Heart left ventricle (tissue), 16 donors: ENCODE measurements around the gene TMEM243. TPM values are rescaled to one million over a fixed set of nuclear protein-coding genes. Genes with fewer than 3 reads are reported as not detected.

Experiments
- ATAC-seq, 4 donors: fragments of 200-7000 bp; cut with Tn5 transposase; one replicate each; pipeline ENCODE4 v1.9.1; 2020 to 2022; ENCODE audit warnings: moderate library complexity in 4 of 4, mild to moderate bottlenecking in 3 of 4, moderate number of reproducible peaks in 1 of 4
- DNase-seq, 5 donors: peaks; one replicate each; pipeline ENCODE4 v3.0.0-alpha.2; 2020
- H3K27ac ChIP-seq, 12 donors: fragments of 200-600 bp; sonication (generic) in 4 of 12; one replicate each; pipeline versions ENCODE4 v1.5.0 to v1.8.0; 2016 to 2022; ENCODE audit warnings: mild to moderate bottlenecking in 2 of 12
- H3K27me3 ChIP-seq, 9 donors: fragments of 200-600 bp; sonication (generic) in 2 of 9; one replicate each; pipeline versions ENCODE4 v1.5.1 to v1.8.0; 2016 to 2022; ENCODE audit warnings: mild to moderate bottlenecking in 3 of 9
- H3K36me3 ChIP-seq, 9 donors: fragments of 200-600 bp; sonication (generic) in 2 of 9; one replicate each; pipeline versions ENCODE4 v1.5.0 to v1.8.0; 2018 to 2022; ENCODE audit warnings: mild to moderate bottlenecking in 2 of 9
- H3K4me1 ChIP-seq, 12 donors: fragments of 200-600 bp; sonication (generic) in 4 of 12; one replicate each; pipeline versions ENCODE4 v1.5.0 to v1.8.0; 2016 to 2022; ENCODE audit warnings: mild to moderate bottlenecking in 3 of 12
- H3K4me3 ChIP-seq, 12 donors: fragments of 200-600 bp; sonication (generic) in 4 of 12; one replicate each; pipeline versions ENCODE4 v1.5.0 to v1.8.0; 2017 to 2022; ENCODE audit warnings: mild to moderate bottlenecking in 9 of 12, moderate library complexity in 4 of 12
- H3K9me3 ChIP-seq, 12 donors: fragments of 200-600 bp; sonication (generic) in 4 of 12; one replicate each; pipeline versions ENCODE4 v1.5.0 to v1.8.0; 2016 to 2022; ENCODE audit warnings: mild to moderate bottlenecking in 1 of 12
- POLR2A ChIP-seq, 2 donors: fragments of 450-650 bp; IDR thresholded peaks; one replicate each; pipeline ENCODE4 v1.6.1; 2017; ENCODE audit warnings: antibody characterized with exemption in 2 of 2, mild to moderate bottlenecking in 2 of 2, moderate library complexity in 2 of 2
- WGBS, 4 donors: extraction: QIAGEN DNeasy Blood & Tissue Kit in 2 of 4; methylation state at CpG; one replicate each; pipeline versions ENCODE4 v1.1.5 to v1.1.7; 2013 to 2018; 5-methylcytosine and 5-hydroxymethylcytosine counted together
- intact Hi-C, 10 donors: fragments of 100-400 bp; cut with DNase I; formaldehyde crosslinking; loops; one replicate each; pipeline versions ENCODE4 v1.11.1 to v1.14.2; 2022
- polyA plus RNA-seq, 2 donors: library from polyadenylated mRNA; stranded (reverse); fragments of 200-250 nt; gene quantifications; one replicate each; pipeline ENCODE4 v1.2.3, GENCODE V29; 2013
- total RNA-seq, 9 donors: library from RNA; depleted of rRNA in 2 of 9; stranded (reverse); fragments of >200 nt in 2 of 9; fragmentation: NEBNext Ultra II Directional in 3 of 9; extraction: Animal tissue kit (Norgen Biotek cat#: 25700) in 3 of 9; gene quantifications; one replicate each; pipeline versions ENCODE4 v1.1.0 to v1.2.4, GENCODE V29; 2016 to 2023
- TF ChIP-seq, protein P1 (sequence below), 12 donors: fragments of 200-600 bp; sonication (generic) in 4 of 12; IDR thresholded peaks; one replicate each; pipeline versions ENCODE4 v1.5.0 to v1.8.0; 2018 to 2022; ENCODE audit warnings: antibody characterized with exemption in 12 of 12, mild to moderate bottlenecking in 5 of 12
- donor health status: ischemic (EF 13 %, LVEDD 7.1; RV severe dilation, severe dysfunction).
- donor health status: healthy with polysubstance abuse.
- donor health status: DM: no; HTN: yes; CAD: no.
- donor health status: DM: no; HTN: no; CAD: no.
- donor health status: ischemic (EF 25% LVEDD 6.9; RV normal size, moderate dysfunction).
- donor health status: ischemic (EF 25% LVEDD 5.7; RV mildly dilated, moderate dysfunction).
- donor health status: healthy.
- donor health status: DM: yes; HTN: yes; CAD: no.
- donor health status: ischemic (EF 35%, LVEDD 5.7; RV mildly dilated, moderate dysfunction).
- donor health status: nonischemic (EF 11% LVEDD 7.7; RV severe dilation, severe dysfunction).
- donor health status: DM: yes; HTN: yes; CAD: no.
- donor health status: PGD.
- donor health status: ischemic (EF 29% LVEDD 5.4; RV normal size, mild dysfunction).
- donor health status: nonischemic (EF 23%, LVEDD 6.1; RV moderate dilation, normal function).

The TMEM243 gene
- total and polyA plus RNA-seq, 11 donors, result 1.8 to 13.1 (median 7.0) TPM

DNA sequence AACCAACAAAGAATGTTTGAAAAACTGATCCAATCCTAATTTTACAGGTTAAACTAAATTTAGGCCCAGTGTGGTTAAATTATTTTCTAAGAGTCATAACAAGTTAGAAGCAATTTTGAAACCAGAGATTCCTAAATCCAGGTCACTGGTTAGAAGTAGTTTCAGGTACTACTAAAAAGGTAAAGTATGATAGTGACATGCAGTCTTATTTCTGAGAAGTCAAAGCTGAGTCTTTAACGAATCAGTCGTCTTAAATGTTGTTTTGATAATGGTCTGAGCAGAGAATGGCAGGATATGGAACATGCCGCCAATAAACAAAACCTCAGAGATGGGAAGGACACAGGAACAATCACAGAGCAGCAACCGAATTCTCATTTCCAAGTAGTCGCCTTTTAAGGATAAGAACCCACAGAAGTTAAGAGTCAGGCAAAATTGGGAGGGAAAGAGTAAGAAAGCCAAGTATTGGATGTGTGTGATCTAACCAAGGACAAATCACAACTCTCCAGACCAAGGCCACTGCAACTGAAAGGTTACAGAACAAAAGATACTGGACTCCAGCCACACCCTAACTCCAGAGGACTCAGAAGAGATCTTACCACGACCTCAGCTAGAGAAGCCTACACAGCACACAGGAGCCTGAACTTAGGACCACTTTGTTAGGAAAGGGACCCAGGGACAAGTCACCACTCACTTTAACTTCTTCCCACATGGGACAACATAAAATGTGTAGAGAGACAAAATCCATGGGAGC, 19.7 kb downstream of the TMEM243 start:
- Histone ChIP-seq H3K27ac (peak overlapping the region in 7 of 12 donors; percentile 3 to 29 (median 16)), H3K9me3 (peaks cover 0 to 9% (median 2%) of the 10 kb centered on the region in 12 donors), H3K4me3 (no peak overlapping the region), H3K27me3 (no peaks in the 10 kb centered on the region), H3K4me1 (peaks cover 0 to 42% (median 17%) of the 10 kb centered on the region in 12 donors), H3K36me3 (peaks cover 0 to 54% (median 38%) of the 10 kb centered on the region in 9 donors)
- intact Hi-C loops, result loop anchor here in 1 of 10 donors (5.0 kb wide), 1 partner anchor 38 kb away; no protein-coding TSS in a partner anchor
- ATAC-seq (peak in 3 of 4 donors; percentile 34 to 57 (median 54)), DNase-seq (no peak)
- TF ChIP-seq POLR2A (IDR thresholded peaks at IDR 0.05), result no peak
- TF ChIP-seq, protein P1, sequence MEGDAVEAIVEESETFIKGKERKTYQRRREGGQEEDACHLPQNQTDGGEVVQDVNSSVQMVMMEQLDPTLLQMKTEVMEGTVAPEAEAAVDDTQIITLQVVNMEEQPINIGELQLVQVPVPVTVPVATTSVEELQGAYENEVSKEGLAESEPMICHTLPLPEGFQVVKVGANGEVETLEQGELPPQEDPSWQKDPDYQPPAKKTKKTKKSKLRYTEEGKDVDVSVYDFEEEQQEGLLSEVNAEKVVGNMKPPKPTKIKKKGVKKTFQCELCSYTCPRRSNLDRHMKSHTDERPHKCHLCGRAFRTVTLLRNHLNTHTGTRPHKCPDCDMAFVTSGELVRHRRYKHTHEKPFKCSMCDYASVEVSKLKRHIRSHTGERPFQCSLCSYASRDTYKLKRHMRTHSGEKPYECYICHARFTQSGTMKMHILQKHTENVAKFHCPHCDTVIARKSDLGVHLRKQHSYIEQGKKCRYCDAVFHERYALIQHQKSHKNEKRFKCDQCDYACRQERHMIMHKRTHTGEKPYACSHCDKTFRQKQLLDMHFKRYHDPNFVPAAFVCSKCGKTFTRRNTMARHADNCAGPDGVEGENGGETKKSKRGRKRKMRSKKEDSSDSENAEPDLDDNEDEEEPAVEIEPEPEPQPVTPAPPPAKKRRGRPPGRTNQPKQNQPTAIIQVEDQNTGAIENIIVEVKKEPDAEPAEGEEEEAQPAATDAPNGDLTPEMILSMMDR (IDR thresholded peaks at IDR 0.05), result no peak
- 58 to 68% (median 63%) methylated on average over 6 of the region's 6 CpGs for WGBS, 4 donors

DNA sequence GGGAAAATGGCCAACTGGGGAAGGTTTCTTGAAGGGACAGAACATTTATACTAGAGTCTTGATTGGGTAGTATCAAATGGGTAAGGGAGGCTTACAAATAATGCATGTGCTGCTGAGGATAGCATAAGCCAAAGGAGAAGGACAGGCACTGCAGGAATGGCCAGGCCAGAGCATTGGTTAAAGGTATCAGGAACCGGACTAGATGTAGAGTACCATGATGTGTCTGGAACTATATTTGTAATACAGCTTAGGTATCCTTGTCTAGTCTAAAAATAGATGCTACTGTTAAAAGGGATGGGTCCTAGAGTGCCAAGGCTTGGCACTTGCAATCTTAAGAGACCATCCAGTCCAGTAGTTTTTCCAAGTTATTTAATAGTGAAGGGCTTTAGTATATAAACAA, 20.3 kb downstream of the TMEM243 start:
- TF ChIP-seq, protein P1 (IDR thresholded peaks at IDR 0.05), result no peak
- no peak for TF ChIP-seq POLR2A (IDR thresholded peaks at IDR 0.05)
- Histone ChIP-seq H3K27ac (peak overlapping the region in 4 of 12 donors; percentile 3 to 29 (median 13)), H3K27me3 (no peaks in the 10 kb centered on the region), H3K4me3 (no peak overlapping the region), H3K4me1 (peaks cover 0 to 42% (median 17%) of the 10 kb centered on the region in 12 donors), H3K36me3 (peaks cover 0 to 61% (median 44%) of the 10 kb centered on the region in 9 donors), H3K9me3 (peaks cover 0 to 3% (median 0%) of the 10 kb centered on the region in 12 donors)
- ATAC-seq (peak; percentile 36 to 61 (median 44)), DNase-seq (no peak)
- 50 to 67% (median 52%) methylated on average over 1 of the region's 1 CpG for WGBS, 4 donors
- intact Hi-C loops, result loop anchor here in 1 of 10 donors (5.0 kb wide), 1 partner anchor 37 kb away; no protein-coding TSS in a partner anchor

DNA sequence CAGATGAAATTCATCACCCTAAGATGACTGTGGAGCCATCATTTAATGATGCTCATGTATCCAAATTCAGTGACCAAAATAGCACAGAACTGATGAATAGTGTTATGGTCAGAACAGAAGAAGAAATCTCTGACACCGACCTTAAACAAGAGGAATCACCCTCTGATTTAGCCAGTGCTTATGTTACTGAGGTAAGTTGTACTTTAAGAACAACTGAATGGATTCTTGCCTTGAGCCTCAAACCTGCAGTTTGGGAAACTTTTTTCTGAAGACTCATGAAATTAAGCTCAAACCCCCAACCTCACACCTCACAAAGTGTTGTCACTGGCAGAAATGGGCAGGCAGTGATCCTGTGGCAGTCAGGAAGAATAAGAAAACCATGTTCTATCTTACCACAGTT, 25.6 kb downstream of the TMEM243 start:
- H3K4me1 ChIP-seq, result peaks cover 0 to 5% (median under 1%) of the 10 kb centered on the region in 12 donors
- DNase-seq (no peak), ATAC-seq (no peak)
- H3K9me3 ChIP-seq, result no peaks in the 10 kb centered on the region
- 84 to 96% (median 88%) methylated on average over 1 of the region's 1 CpG for WGBS, 4 donors
- no peak overlapping the region for H3K4me3 ChIP-seq
- intact Hi-C loops, result no loop called here
- H3K27me3 ChIP-seq, result no peaks in the 10 kb centered on the region
- no peak overlapping the region for H3K27ac ChIP-seq
- peaks cover 2 to 100% (median 98%) of the 10 kb centered on the region in 9 donors for H3K36me3 ChIP-seq
- TF ChIP-seq POLR2A (IDR thresholded peaks at IDR 0.05), result no peak
- TF ChIP-seq, protein P1 (IDR thresholded peaks at IDR 0.05), result no peak

DNA sequence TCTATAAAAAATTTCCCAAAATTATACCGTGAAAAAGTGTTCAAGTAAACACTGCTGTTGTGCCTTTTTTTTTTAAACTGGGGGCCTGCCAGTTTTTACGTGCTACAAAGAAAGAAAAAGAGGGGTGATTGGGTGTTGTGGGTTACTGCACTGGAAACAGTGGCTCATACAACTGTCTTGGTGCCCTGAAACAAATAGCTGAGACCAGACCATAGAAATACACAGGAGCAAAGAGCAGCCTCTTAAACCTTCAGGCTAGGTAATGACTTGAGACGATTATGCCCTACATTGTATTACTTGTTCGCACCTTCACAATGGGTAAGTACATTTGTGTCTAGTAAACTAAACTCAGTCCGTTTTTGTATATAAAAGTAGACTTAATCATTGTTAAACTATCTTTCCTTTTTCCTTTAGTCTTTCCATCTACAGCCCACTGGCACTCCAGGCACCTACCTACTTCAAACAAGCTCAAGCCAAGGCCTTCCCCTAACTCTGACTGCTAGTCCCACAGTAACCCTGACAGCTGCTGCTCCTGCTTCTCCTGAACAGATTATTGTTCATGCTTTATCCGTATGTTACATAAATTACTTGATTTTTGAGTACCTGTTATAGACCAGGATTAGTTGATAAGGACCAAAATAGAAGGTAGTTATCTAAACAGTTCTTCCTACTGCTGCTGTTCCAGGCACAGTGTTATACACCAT, 26.6 kb downstream of the TMEM243 start:
- WGBS, 4 donors, result 73 to 77% (median 75%) methylated on average over 6 of the region's 6 CpGs
- TF ChIP-seq, protein P1 (IDR thresholded peaks at IDR 0.05), result no peak
- TF ChIP-seq POLR2A (IDR thresholded peaks at IDR 0.05), result no peak
- ATAC-seq, result no peak

More for the DNA sequence above, 26.6 kb downstream of the TMEM243 start:
- intact Hi-C loops, result no loop called here
- Histone ChIP-seq H3K4me3 (no peak overlapping the region), H3K36me3 (peaks cover 2 to 100% (median 100%) of the 10 kb centered on the region in 9 donors), H3K27me3 (no peaks in the 10 kb centered on the region), H3K9me3 (no peaks in the 10 kb centered on the region), H3K4me1 (no peaks in the 10 kb centered on the region), H3K27ac (no peak overlapping the region)
- DNase-seq, result no peak
